Urothelium cell line (cell line): ENCODE data around the gene BMP7.
A peak's percentile ranks its signal among the peaks of the same experiment; 100 is the strongest.

Experiments used
- DNase-seq: peaks from one replicate; pipeline ENCODE4 v3.0.0; 2011; ENCODE audit warnings: low spot score, mixed read lengths
- FAIRE-seq: peaks from 2 replicates; lab custom pipeline; 2011; peaks lifted over from hg19 to GRCh38; lab: Jason Lieb, UNC

Gene BMP7

GRCh38 chr20:57137676-57138075 lies 128.8 kb downstream of the BMP7 start:
- no peak for FAIRE-seq
- no peak for DNase-seq

GRCh38 chr20:57136734-57137133 lies 129.7 kb downstream of the BMP7 start:
- DNase-seq (no peak), FAIRE-seq (no peak)

DNA sequence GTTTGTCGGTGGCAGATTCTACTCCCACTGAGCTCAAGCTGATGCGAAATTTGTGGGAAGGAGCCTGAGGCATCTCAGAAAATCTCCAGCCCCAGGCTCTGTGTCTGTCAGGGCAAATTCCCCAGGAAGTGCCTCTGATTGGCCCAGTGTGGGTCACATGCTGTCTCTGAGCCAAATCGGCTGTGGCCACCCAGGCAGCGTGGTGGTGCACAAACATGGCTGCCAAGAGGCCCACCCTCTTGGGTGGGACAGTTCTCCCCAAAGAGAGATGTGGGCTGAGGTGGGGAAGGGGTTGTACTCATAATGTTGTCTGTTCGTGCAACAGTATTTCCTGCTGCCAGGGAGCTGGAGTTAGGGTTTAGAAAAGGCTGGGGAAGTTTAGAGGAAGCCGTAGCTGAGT lies 130.6 kb downstream of the BMP7 start:
- DNase-seq: no peak

DNA sequence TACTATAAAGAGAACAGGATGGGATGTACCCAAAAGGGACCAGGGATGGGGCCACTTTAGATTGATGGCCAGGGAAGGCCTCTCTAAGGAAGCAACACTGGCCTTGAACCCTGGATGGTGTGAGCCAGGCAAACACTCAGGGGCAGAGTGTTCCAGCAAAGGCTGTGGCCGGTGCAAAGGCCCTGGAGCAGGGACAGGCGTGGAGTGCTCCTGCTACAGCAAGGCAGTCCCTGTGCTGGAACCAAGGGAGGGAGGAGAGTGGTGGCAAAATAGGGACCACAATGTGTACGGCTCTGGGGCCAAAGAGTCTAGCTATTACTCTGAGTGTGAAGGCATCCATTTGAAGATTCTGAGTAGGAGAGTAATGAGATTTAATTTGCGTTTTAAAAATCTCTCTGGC lies 131.6 kb downstream of the BMP7 start:
- no peak for DNase-seq
- FAIRE-seq: no peak

More for the DNA sequence above, 130.6 kb downstream of the BMP7 start:
- peak; percentile 80 for FAIRE-seq

- DNase-seq (no peak), FAIRE-seq (no peak)
These were observed 132.4 kb downstream of the BMP7 start for GRCh38 chr20:57133926-57134650.

GRCh38 chr20:57131601-57132391 lies 134.6 kb downstream of the BMP7 start:
- FAIRE-seq (no peak), DNase-seq (no peak)

- FAIRE-seq (no peak), DNase-seq (no peak)
These were observed 135.4 kb downstream of the BMP7 start for GRCh38 chr20:57131077-57131476.

DNA sequence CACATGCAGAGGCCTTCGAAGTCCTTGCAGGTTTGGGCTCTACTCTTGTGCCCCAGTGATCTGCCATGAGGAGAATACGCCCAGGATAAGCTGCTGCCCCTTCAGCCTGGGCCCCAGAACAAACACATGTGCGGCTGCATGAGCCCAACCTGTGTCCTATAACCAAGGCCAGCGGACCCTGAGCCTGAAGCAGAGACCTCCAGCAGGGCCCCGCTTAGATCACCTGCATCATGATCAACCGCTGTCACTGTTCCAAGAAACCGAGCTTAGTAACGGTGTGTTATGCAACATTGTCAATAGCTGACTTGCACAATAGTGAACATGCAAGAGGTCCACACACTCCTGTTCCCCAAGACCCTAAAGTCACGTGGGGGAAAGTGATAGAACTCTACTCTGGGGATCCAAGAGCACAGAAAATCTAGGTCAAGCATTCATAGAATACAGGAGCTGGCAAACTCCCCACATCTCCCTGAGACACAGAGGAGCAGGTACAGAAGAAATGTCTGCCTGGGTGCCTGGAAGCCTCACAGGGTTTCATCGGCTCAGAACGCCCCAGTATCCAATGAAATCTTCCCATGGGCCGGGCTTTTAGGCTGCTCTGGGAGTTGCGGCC lies 136.2 kb downstream of the BMP7 start:
- DNase-seq (no peak), FAIRE-seq (no peak)

GRCh38 chr20:57129303-57129702 lies 137.1 kb downstream of the BMP7 start:
- DNase-seq (no peak), FAIRE-seq (no peak)

- DNase-seq (no peak), FAIRE-seq (no peak)
These were observed 138.2 kb downstream of the BMP7 start for GRCh38 chr20:57128044-57128757.

GRCh38 chr20:57126481-57127092 lies 139.9 kb downstream of the BMP7 start:
- FAIRE-seq: no peak

GRCh38 chr20:57124800-57125517 lies 141.5 kb downstream of the BMP7 start:
- DNase-seq (no peak), FAIRE-seq (no peak)

More at GRCh38 chr20:57126481-57127092, 139.9 kb downstream of the BMP7 start:
- DNase-seq: no peak

GRCh38 chr20:57124366-57124765 lies 142.1 kb downstream of the BMP7 start:
- FAIRE-seq (no peak), DNase-seq (no peak)

- no peak for DNase-seq
- no peak for FAIRE-seq
These were observed 142.9 kb downstream of the BMP7 start for GRCh38 chr20:57123504-57123903.

DNA sequence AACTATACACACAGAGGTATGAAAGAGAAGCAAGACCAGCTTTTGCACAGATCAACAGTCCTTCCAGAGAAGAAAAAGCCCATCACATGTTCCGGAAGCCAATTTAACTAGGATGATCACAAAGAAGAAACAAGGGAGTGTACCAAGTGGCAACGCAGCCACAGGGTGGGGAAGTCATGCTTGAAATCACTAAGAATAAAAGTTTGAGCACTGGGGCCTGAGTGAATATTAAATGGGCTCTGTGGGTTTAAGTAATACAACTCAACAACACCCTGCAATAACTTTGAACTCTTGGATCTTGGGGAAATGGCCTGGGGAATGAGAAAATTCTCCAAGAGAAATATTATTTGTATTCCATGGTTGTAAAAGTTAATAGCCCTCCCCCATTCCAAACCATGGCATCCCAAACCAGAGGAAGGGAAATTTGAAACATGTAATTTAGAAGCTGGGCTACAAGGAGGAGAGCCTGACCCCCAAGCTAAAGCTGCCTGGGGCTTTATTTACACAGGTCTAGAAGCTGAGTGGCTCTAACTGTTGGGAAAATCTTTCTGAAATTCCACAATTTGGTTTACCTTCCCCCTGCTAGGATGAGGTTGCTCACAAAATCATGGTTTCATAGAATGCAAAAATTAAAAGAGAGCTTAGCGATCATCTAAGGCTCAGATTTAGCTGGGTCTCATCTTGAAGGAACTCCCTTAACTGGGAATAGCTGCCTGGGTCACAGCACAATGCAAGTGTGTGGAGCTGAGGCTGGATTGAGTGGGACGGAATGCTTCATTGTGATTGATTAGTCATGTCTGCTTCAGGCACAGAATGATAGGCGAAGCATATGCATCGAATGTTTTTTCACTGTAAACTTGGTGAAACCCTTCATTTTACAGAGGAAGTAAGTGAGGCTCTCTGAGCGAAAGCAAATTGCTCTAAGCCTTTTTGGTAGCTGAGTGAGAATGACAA lies 143.6 kb downstream of the BMP7 start:
- DNase-seq: no peak
- FAIRE-seq: no peak

GRCh38 chr20:57118964-57119363 lies 147.5 kb downstream of the BMP7 start:
- FAIRE-seq (no peak), DNase-seq (no peak)
